Measurements from ENCODE around the gene CYFIP2.

Gene CYFIP2

GRCh38 chr5:157259699-157260098 is 6.2 kb upstream of the CYFIP2 start:
- no peak for DNase-seq

- no peak for DNase-seq
These were observed 2.3 kb upstream of the CYFIP2 start for GRCh38 chr5:157263496-157264090.

GRCh38 chr5:157266286-157267007 is 524 bp downstream of the CYFIP2 start:
- DNase-seq, result no peak

- DNase-seq, result no peak
These were observed 1.1 kb downstream of the CYFIP2 start for GRCh38 chr5:157267025-157267424.

- no peak for DNase-seq
These were observed 2.0 kb downstream of the CYFIP2 start for GRCh38 chr5:157267761-157268480.

- DNase-seq, result no peak
These were observed 3.3 kb downstream of the CYFIP2 start for GRCh38 chr5:157269165-157269671.

GRCh38 chr5:157269761-157270272 is 3.9 kb downstream of the CYFIP2 start:
- no peak for DNase-seq

- DNase-seq, result no peak
These were observed 4.8 kb downstream of the CYFIP2 start for GRCh38 chr5:157270771-157271170.

- DNase-seq, result no peak
These were observed 5.9 kb downstream of the CYFIP2 start for GRCh38 chr5:157271740-157272271.

- no peak for DNase-seq
These were observed 7.2 kb downstream of the CYFIP2 start for GRCh38 chr5:157273131-157273556.

GRCh38 chr5:157275403-157275802 is 9.5 kb downstream of the CYFIP2 start:
- DNase-seq, result no peak

GRCh38 chr5:157278319-157279037 is 12.6 kb downstream of the CYFIP2 start:
- DNase-seq, result no peak

- no peak for DNase-seq
These were observed 13.8 kb downstream of the CYFIP2 start for GRCh38 chr5:157279605-157280239.

GRCh38 chr5:157280927-157281326 is 15.0 kb downstream of the CYFIP2 start:
- no peak for DNase-seq

GRCh38 chr5:157282150-157282549 is 16.2 kb downstream of the CYFIP2 start:
- DNase-seq, result no peak

- no peak for DNase-seq
These were observed 17.5 kb downstream of the CYFIP2 start for GRCh38 chr5:157283434-157283833.

GRCh38 chr5:157284458-157285212 is 18.7 kb downstream of the CYFIP2 start:
- DNase-seq, result no peak

- no peak for DNase-seq
These were observed 19.6 kb downstream of the CYFIP2 start for GRCh38 chr5:157285310-157286035.

- no peak for DNase-seq
These were observed 20.9 kb downstream of the CYFIP2 start for GRCh38 chr5:157286761-157287211.

GRCh38 chr5:157288405-157289163 is 22.7 kb downstream of the CYFIP2 start:
- DNase-seq, result no peak
